HG03520 (cell line): ENCODE data around the gene GIPR.
A peak's percentile ranks its signal among the peaks of the same experiment; 100 is the strongest.

Experiments
- ATAC-seq: cut with Tn5 transposase; IDR thresholded peaks from one replicate; pipeline ENCODE4 v1.9.1; 2021; ENCODE audit warnings: mild to moderate bottlenecking, moderate library complexity; ENCODE audit not compliant: unreplicated experiment

GIPR gene

DNA sequence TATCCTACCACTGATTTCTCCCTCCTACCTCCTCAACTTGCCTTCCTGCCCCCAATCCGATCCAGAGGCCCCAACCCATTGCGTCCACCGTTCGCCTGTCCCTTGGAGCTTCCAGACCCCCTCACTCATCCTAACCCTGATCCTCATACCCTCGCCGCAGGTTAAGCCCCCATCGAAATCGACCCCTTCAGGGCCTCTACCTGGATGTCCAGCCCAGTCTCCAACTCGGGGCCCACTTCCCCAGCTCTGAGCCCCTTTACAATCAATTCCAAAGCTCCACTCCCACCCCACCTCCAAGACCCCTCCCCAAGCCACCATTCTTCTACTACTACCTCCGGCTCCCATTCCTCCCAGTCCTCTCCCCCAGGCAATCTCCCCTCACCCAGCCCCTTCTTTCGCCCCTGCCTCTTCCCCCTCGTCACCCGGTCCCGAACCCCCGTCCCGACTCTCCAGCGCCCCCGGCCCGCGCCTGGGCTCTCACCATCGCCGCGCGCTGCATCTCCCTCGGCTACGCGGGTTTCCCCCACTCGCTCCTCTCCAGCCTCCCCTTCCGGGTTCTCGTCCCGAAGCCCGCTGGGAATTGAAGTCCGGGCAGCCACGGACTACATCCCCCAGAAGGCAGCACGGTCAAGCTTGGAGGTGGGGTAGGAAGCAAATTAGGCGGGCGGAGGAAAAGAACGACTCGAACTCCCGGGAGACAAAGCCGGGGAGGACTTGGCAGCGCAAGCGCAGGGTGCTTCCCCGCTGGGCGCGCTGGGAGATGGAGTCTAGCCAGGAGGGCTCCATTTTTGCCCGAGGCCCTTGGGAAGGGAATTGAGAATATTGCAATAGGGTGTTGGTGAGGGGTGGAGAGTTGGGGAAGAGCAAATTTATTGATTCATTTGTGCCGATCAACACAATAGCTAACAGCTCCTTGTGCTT is 62.6 kb downstream of the GIPR start, which contains the start of gene FBXO46:
TSS of gene FBXO46 (minus strand) at position 529 of the 921 bp plus-strand sequence. CDS start 17,401 bp downstream, outside the sequence.
- ATAC-seq, result peak; percentile 85
